GM19324 (cell line): ENCODE results near the gene PCGF5.
A peak's percentile ranks its signal among the peaks of the same experiment; 100 is the strongest.
"Not testable (repeated sequence)": the region's sequence is repeated elsewhere in the genome, so short reads cannot be mapped to it uniquely, and the experiment has no call there.

Experiments
- ATAC-seq: cut with Tn5 transposase; IDR thresholded peaks from one replicate; pipeline ENCODE4 v1.9.1; 2021; ENCODE audit warnings: mild to moderate bottlenecking, moderate library complexity; ENCODE audit not compliant: unreplicated experiment, low FRiP score

Gene PCGF5

GRCh38 chr10:91271886-91272285, 51.4 kb downstream of the PCGF5 start:
- no peak for ATAC-seq

- no peak for ATAC-seq
Measured at GRCh38 chr10:91284486-91285090, 64.1 kb downstream of the PCGF5 start.

DNA sequence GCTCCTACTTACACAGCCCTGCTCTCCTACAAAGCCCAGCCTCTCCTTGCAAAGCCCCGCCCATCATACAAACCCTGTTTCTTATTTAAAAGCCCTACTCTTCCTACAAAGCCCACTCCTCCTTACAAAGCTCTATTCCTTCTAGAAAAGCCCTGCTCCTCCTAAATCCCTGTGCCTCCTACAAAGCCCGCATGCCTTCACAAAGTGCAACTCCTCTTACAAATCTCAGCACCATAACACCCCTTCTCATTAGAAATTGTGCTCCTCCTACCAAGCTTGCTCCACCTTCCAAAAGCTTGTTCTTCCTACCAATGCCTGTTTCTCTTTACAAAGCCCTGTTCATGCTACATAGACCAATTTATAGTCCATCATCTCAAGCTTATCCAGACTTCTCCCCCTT, 66.1 kb downstream of the PCGF5 start:
- no peak for ATAC-seq

DNA sequence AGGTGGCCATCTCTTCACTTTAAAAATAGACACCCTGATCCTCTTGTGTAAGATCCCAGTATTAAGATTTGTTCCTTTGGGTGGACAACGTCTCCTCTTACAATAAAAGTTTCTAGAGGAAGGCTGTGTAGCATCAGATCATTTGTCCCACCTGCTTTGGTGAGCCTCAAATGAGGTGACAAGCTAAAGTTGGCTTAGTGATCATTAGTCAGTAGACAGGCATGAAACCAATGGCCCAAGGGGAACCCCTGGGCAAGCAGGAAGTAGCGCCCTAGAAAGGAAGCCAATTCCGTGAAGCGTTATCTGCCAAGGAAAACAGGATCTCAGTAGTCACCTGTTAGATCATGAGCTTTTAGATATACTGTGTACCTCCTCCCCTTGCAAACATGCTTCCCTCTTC, 66.8 kb downstream of the PCGF5 start:
- ATAC-seq, result no peak

DNA sequence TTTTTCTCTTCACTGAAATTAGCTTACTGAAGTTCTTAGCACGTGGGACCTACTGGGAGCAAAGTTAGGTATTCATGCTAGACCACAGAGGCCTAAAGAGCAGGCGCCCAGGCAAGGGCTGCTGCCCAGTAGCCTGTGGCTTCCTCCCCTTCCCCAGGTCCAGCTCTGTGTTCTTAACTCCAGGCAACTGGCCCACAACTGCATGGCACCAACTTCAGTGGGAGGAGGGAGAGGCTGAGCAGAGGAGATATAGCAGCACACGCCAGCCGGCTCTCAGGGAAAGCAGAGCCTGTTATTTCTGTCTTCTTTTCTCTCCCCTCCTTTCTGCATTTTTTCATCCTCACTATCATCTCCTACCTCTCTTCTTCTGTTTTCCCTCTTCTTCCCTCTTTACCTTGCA, 67.4 kb downstream of the PCGF5 start:
- no peak for ATAC-seq

GRCh38 chr10:91289305-91289704, 68.8 kb downstream of the PCGF5 start:
- ATAC-seq, result no peak

- no peak for ATAC-seq
Measured at GRCh38 chr10:91290607-91291006, 70.1 kb downstream of the PCGF5 start.

- no peak for ATAC-seq
Measured at GRCh38 chr10:91294134-91294906, 73.9 kb downstream of the PCGF5 start.

- ATAC-seq, result no peak
Measured at GRCh38 chr10:91295346-91295745, 74.9 kb downstream of the PCGF5 start.

GRCh38 chr10:91296471-91296870, 76.0 kb downstream of the PCGF5 start:
- ATAC-seq, result no peak

DNA sequence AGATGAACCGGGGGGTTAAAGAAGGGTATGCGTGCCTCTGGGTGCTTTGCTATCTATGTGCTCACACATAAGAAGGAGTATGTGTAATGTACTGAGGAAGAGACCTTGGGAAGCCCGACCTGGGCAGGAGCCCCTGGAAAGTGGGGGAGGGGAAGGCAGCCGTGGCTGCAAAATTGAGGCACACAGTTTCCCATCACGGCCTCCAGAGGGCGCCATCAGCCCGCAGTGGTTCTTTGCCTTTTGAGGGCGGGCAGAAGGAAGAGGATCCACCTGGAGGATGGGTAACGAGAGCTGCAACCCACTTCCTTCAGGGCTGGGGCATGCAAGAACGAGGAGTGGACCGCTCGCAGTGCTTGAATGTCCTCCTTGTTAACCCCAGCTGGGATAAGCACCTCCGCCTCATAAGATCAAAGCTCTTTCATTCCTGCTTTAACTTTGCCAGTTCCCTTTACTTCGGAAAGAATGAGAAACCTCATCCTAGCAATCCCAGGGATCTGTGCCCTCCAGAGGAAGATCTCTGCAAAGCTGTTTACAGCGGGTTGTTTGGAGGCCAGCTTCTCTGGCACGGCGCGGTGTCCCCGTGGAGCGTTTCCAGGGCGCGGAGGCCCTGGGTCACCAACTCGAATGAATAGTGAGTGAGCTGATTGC, 77.9 kb downstream of the PCGF5 start:
- peak; percentile 77 for ATAC-seq

- ATAC-seq, result no peak
Measured at GRCh38 chr10:91299999-91300575, 79.6 kb downstream of the PCGF5 start.

- ATAC-seq, result not testable (repeated sequence)
Measured at GRCh38 chr10:91302946-91303345, 82.5 kb downstream of the PCGF5 start.

- not testable (repeated sequence) for ATAC-seq
Measured at GRCh38 chr10:91305979-91306378, 85.5 kb downstream of the PCGF5 start.

- ATAC-seq, result no peak
Measured at GRCh38 chr10:91307489-91307888, 87.0 kb downstream of the PCGF5 start.

DNA sequence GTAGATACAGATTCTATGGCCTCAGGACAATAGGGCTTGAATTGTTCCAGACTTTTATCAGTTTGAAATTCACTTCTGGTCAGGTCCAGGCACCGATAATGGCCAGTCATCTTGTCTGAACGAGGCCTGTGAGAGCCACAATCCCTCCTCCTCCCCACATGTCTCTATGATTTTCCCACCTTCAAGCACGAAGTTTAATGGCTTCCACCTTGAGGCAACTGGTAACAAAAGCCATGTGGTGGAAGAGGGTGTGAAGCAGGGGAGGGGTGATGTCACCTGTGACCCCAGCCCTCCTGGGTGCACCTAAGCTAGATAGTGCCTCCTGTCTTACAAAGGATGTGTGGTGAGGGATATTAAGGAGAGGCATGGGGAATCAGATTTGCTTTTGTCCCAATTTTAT, 89.2 kb downstream of the PCGF5 start:
- no peak for ATAC-seq

DNA sequence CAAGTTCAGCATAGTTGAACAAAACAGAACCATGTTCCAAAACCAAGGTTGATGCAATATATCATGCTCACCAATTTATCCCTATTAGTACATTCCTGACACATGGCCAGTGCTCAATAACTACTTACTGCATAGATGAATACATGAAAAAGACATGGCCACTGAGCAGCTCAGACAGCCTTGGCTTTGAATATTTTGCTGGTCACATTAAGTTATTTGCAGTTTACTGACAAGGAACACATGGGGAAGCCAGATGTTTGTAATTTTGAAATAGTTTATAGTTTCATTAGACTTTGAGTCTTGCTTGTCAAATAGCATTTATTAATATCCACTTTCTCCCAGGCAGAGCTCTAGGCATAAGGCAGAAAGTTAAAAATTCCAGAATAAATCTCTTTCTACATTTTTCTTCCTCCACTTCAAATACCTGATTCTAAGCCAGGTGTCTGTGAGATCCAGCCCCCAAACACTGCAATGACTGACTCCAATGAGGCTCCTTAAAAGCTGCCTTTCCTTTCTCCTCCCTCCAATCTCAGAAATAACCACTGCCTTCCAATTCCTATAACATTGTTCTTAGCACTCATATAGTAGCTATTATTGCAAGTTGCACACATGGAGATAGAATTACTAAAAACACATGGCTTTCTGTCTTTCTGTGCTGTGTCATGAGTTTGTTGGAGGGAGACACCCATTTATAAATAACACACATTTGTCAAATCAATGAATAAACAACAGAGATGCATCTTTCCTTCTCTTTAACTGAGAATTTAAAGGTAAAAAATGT, 91.3 kb downstream of the PCGF5 start:
- ATAC-seq, result no peak

DNA sequence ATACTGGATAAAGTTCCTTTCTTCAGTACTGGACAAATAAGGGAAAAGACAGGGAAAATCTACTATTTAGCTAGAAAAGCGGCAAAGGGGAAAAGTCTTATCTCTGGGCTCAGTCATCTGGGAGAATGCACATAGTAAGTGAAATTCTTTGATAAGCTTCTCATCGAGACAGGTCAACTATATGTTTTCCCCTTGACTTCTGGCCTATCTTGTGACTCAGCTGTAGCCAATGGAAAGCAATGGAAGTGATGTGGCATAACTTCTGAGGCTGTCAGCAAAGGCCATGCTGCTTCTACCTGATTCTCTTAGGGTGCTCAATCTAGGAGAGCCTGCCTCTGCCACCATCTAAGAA, 91.9 kb downstream of the PCGF5 start:
- ATAC-seq, result no peak

DNA sequence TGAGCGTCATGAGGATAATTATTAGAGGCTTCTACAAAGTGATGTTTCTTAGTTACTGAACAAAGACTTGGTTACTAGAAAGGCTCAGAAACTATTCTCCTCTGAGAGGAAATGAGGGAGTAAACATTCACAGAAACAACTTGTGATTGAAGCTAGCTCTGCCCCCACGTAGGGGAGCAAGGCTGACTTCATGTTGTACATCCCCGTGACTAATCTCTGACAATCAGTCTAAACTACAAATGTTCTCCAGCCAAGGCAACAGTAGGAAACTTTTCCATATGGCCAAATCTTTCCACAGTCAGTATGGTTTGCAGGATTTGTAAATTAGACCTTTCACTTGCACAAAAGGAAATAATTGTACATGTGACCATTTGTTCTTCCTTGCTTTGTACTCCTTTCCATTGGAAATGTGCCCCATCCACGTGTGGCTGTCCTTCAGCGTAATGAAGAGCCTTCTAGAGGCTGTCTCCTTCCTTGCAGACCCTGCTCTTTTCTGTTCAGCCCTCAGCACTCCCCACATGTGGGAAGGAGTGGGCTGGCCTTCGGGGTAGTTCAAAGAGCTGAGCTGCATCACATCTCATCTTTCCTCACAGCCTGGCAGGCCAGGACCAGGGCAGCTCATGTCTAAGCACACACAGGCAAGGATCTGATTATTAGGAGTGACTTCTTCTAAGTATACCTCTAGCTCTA, 93.5 kb downstream of the PCGF5 start:
- ATAC-seq, result no peak

DNA sequence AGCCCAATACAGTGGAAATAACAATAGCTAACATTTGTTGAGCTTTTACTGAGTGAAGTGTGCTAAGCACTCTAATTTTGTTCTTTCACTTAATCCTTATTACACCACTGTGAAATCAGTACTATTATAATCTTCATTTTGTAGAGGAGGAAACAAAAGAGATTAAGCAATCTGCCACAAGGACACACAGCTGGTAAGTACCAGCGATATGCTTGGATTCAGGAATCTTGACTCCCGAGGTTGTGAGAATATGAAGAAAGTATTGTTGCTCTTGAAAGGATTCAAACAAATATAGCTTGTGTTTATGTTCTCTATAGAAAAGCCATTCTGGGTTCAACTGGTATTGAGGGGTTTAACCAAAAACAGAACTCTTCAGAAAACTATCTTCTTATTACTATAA, 96.0 kb downstream of the PCGF5 start:
- ATAC-seq, result no peak
